ENCODE measurements around the gene ATP1A3.
"Not testable (repeated sequence)": the region's sequence is repeated elsewhere in the genome, so short reads cannot be mapped to it uniquely, and the experiment has no call there.

The ATP1A3 gene

GRCh38 chr19:42010245-42011126 lies 16.5 kb upstream of the ATP1A3 start:
- no peak for DNase-seq

- DNase-seq, result no peak
These were observed 12.5 kb upstream of the ATP1A3 start for GRCh38 chr19:42006569-42006968.

DNA sequence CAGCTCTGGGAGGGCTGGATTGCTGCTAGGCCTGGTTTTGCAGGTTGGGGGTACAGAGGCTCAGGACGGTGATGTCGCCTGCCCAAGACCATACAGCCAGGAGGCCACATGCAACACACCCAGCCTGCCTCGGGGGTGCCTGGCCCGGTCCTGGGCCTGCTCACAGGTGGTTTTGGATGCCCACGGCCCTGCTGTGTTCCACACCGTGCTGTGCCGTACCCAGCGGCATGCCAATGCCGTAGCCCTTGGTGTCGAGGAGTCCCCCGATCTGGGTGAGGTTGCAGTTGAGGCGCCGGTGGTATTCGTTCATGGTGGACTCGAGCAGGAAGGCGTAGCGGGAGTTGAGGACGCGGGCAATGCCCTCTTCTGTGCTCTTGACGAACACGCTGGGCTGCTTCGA lies 11.5 kb upstream of the ATP1A3 start:
- no peak for DNase-seq

DNA sequence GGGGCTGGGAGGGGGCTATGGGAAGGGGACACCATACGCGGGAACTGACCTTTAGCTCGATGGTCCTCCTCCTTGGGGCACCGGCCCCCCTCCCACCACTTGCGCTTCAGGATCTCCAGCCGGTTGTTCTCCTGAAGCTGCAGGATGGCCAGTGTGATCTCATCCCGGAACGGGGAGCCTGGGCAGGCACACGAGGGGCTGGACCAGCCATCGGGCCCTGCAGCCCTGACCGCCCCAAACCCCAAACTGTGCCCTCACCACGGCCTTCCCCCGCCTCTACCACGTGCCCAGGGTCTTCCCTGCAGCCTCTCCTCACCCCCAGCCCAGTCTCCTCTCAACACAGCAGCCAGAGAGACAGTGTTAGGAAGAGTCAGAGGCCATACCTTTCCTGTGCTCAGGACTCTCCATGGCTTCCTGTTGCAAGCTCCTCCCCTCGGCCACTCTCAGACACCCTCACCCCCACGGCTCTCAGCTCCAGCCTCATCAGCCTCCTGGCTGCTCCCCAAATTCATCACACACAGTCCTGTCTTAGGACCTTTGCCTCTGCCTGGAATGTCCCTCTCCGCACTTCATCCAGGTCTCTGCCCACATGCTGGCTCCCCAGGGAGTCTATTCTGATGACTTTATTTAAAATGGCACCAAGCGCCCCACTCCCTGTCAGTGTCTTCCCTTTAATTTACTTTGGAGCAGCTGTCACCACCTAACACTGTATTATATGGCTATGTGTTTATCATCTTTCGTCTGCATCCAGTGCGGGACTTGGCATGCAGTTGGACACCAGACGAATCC lies 9.7 kb upstream of the ATP1A3 start:
- no peak for DNase-seq

DNA sequence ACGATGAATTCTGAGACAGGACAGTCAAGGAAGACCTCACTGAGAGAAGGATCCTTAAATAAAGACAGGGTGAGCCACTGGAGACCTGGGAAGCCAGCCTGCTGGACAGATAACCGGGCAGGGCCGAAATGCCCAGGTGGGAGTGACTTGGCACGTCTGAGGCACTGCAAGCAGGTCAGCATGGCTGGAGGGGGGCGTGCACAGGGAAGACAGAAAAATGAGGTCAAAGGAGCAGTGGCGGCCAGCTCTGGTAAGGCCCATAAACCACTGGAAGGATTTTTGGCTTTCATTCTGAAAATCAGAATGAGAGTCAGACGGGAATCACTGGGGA lies 5.8 kb upstream of the ATP1A3 start:
- no peak for DNase-seq

GRCh38 chr19:41999071-41999877 lies 5.2 kb upstream of the ATP1A3 start:
- DNase-seq, result no peak

- peak; percentile 71 for DNase-seq
These were observed 4.4 kb upstream of the ATP1A3 start for GRCh38 chr19:41998246-41999020.

- no peak for DNase-seq
These were observed 3.8 kb upstream of the ATP1A3 start for GRCh38 chr19:41997851-41998229.

- peak; percentile 74 for DNase-seq
These were observed 3.3 kb upstream of the ATP1A3 start for GRCh38 chr19:41997121-41997850.

GRCh38 chr19:41995959-41996797 lies 2.1 kb upstream of the ATP1A3 start:
- no peak for DNase-seq

- no peak for DNase-seq
These were observed 1.2 kb upstream of the ATP1A3 start for GRCh38 chr19:41994994-41995958.

DNA sequence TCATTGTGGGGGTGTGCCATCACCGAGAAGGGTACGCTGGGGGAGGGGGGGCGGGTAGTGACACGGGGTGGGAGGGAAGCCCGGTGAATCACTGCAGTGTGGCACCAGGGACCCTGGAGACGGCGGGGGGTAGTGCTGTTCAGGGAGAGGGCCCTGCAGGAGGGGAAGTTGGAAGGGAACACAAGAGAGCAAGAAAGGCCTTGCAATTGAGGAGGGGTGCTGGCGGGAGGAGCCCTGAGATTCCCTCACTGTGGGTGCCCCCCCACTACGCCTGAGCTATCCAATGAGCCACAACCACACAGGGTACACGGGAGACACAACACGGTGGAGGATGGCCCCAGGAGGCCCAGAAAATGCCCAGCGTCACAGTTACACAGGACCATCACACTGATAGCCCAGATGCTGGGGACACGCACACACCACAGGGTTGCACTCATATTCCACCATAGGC lies 516 bp upstream of the ATP1A3 start:
- DNase-seq, result peak; percentile 68

DNA sequence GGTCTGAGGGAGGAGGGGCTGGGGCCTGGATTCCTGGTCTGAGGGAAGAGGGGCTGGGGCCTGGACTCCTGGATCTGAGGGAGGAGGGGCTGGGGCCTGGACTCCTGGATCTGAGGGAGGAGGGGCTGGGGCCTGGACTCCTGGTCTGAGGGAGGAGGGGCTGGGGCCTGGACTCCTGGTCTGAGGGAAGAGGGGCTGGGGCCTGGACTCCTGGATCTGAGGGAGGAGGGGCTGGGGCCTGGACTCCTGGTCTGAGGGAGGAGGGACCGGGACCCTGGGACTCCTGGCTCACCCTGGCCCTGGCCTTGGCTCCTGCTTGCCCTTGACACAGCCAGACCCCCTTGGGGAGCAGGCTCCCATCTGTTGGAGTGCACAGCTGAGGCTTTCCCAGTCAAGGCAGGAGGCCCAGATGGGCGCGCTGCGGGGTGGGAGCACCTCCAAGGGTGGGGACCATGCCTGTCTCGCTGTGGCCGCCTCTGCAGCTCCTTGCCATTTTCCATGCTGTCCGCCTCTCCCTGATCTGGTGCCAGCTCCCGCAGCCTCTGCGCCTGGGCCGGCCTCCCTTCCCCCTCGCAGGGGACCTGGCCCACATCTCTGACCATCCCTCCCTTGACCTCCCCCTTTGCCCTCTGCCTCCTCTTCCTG lies 2.0 kb downstream of the ATP1A3 start:
- not testable (repeated sequence) for DNase-seq

- no peak for DNase-seq
These were observed 3.0 kb downstream of the ATP1A3 start for GRCh38 chr19:41991025-41991424.

- no peak for DNase-seq
These were observed 3.4 kb downstream of the ATP1A3 start for GRCh38 chr19:41990615-41991014.

DNA sequence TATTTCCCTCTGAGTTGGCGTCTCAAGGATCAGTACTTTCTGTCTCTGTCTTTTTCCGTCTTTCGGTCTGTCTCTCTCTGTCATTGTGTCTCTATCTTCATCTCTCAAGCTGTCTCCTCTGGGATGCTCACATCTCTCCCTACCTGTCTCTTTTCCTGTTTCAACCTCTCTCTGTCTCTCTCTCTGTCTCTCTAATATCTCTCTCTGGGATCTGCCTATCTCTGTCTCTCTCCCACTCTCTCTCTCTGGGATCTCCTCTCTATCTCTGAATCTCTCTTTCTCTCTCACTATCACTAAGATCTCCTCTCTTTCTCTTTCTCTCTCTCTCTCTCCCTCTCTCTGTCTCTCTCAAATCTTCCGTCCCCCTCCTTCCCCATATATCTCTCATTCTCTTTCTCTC lies 4.0 kb downstream of the ATP1A3 start:
- DNase-seq, result no peak

- DNase-seq, result no peak
These were observed 5.1 kb downstream of the ATP1A3 start for GRCh38 chr19:41988947-41989346.

DNA sequence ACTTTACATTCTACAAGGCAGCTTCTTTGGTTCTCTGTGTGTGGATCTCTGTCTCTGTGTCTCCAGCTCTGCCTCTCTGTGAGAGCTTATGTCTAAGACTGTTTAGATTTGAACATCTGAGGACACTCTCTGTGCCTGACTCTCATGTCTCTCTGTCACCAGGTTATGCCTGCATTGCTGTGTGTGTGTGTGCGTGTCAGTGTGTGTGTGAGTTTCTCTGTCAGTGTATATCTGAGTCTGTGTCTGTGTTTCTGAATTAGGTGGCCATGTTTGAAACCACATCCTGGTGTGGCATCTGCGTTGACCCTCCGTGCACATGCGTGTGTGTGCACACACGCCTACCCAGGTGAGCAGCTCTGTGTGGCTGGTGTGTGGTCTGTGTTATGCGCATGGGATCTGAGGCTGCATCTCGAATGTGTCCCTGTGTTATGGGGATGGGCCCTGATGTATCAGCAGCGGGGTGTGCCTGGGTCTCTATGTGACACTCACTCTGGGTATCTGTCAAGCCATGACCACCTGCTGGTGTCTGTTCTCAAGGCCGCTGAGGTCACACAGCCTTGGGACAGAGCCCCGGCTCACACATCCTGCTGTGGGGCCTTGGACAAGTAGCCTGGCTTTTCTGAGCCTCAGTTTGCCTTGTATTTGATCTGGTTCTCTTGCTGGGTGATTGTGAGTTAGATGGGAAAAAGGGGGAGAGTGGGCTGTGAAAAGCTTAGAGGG lies 6.7 kb downstream of the ATP1A3 start:
- DNase-seq, result no peak
